HG02623 (cell line): ENCODE measurements around the gene PPARG.
"Not testable (repeated sequence)": the region's sequence is repeated elsewhere in the genome, so short reads cannot be mapped to it uniquely, and the experiment has no call there.

Experiments used
- ATAC-seq: cut with Tn5 transposase; IDR thresholded peaks from one replicate; pipeline ENCODE4 v1.9.1; 2021; ENCODE audit warnings: moderate library complexity; ENCODE audit not compliant: unreplicated experiment

The PPARG gene

DNA sequence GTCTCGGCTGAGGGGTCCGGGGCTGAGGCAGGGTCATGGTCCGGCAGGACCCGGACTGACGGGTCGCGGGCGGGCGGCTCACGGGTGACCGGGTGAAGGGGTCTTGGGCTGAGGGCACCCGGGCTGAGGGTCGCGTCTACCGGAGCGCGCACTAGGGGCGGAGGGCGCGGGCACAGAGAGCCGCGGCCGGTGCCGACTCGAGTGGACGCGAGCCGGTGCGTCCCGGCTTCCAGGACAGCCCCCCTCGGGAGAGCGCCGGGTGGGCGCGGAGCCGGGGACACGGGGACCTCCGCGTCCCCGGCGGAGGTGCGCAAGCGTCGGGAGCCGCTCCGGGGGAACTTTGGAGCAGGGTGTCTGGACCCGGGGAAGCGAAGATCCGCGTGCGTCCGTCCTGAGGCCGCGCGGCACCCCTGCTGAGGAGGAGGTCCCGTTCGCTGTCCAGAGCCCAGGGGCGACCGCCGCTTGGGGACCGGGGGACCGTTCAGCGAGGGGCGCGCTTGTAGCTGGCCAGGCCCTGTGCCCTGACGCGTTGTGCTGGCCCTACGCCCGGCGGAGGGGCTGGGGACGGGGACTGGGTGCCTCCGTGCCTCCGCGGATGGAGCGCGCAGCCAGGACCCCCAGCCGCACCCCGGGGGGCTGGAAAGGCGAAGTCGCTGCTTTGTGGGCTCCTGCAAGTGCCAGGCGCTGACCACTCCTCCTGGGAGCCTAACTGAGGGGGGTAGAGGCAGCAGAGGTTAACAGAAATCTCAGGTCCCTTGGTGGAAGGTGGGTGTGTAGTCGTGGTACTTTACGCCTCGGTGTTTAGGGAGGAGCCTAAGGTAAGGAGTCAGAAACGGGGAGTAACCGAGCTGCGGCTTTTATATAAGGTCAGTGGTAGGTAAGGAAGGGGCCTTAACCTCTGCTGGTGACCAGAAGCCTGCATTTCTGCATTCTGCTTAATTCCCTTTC is at the start of gene PPARG:
Gene PPARG (plus strand): TSS at position 889 of the 948 bp plus-strand sequence. CDS start 90,642 bp downstream, outside the sequence.
- no peak for ATAC-seq

DNA sequence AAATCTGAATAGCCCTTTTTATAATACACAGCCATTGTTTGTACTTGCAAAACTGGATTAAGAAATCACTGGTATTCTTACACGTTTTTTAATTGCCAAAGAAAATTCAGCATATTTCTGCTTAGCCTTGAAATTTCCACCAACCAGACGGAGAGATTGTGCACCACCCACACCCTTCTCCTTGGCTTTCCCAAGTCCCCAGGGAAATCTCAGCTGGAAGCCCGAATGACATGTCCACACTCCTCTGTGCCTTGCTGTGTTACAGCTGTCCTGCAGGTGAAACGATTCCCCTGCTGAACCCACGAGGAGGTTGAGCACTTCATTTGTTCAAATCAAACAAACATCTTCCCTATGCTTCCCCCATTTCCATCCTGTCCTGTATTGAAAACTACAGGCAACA is 49.6 kb upstream of the PPARG start:
- ATAC-seq = no peak

DNA sequence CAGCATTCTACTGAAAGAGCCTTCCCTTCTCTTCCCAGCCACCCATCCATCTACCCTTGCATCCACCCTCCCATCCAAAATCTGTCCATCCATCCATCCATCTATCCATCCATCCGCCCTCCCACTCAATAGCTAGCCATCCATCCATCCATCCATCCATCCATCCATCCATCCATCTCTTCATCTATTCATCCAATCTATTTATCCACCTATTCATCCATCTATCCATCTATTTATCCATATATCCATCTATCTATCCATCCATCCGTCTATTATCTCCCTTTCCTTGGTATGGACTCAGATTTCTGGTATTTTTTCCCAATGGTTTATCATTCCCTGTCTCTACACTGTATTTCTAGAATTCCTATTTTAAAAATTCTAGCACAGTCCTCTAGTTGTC is 46.1 kb upstream of the PPARG start:
- ATAC-seq = no peak

DNA sequence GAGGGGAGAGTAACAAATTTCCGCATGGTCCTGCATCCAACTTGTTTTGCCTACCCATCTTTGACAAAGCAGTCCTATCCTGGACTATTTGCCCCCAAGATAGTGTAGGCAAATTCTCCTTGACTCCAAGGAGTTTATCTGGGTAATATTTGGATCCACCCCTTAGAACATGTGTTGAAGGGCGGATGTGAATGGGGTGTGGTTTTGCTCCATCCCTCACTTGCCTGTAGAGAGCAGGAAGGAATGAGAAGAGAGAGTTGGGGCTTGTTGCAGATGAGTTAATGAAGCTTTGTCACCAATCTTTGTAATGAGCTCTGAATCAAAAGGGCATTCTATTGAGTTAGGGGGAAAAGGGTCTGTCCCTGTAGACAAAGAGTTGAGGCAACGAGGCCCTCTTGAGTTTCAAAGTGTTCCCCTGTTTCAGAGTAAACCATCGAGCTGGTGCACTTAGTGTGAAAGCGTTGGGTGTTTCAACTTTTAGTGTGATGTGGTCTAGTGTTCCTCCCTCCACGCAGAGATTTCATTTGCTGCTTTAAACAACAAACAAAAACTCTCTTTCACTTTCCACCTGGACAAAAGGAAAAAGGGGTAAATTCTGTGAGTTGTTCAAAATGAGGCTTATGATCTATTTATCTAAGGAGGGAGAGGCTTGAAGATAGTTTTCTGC is 42.2 kb upstream of the PPARG start:
- no peak for ATAC-seq

DNA sequence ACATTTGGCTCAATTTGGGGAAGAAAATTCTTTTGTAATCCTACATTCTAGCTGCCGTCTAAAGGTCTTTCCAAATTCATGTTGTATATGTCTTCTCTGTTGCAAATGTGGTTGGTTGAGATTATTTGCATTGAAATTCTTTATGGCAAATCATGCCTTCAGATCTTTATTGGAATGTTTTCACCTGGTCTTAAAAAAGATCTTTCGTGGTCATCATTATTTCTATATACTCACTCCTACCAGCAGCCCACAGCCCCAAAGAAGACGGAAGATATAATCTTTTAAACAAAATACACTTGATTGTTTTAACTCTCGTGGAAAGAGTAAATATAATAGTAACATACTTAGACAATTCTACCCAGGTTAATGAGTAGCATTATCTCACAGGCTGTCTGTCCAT is 41.5 kb upstream of the PPARG start:
- ATAC-seq = no peak

DNA sequence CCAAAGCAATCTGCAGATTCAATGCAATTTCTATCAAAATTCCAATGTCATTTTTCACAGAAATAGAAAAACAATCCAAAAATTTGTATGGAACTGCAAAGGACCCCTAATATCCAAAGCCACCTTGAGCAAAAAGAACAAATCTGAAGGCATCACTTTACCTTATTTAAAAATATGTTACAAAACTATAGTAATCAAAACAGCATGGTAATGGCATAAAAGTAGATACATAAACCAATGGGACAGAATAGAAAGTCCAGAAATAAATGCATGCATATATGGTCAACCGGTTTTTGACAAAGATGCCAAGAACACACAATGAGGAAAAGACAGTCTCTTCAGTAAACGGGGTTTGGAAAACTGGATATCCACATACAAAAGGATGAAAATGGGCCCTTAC is 39.4 kb upstream of the PPARG start:
- ATAC-seq = no peak

DNA sequence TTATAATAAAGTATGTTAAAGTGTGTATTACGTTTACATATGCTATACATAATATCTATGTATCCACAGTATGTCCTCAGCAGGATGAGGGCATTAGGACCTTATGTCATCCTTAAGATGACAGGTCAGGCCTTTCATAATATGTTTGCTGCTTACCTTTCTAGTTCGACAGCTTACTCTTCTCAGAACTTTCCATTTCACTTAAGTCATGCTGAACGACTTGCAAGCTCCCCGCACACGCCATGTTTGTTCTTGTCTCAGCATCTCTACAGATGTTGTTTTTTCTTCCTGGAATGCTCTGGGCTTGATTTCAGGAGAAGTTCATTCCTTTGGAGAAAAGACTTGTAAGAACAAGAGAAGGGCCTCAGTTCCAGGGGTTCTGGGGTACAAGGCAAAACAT is 36.0 kb upstream of the PPARG start:
- no peak for ATAC-seq

DNA sequence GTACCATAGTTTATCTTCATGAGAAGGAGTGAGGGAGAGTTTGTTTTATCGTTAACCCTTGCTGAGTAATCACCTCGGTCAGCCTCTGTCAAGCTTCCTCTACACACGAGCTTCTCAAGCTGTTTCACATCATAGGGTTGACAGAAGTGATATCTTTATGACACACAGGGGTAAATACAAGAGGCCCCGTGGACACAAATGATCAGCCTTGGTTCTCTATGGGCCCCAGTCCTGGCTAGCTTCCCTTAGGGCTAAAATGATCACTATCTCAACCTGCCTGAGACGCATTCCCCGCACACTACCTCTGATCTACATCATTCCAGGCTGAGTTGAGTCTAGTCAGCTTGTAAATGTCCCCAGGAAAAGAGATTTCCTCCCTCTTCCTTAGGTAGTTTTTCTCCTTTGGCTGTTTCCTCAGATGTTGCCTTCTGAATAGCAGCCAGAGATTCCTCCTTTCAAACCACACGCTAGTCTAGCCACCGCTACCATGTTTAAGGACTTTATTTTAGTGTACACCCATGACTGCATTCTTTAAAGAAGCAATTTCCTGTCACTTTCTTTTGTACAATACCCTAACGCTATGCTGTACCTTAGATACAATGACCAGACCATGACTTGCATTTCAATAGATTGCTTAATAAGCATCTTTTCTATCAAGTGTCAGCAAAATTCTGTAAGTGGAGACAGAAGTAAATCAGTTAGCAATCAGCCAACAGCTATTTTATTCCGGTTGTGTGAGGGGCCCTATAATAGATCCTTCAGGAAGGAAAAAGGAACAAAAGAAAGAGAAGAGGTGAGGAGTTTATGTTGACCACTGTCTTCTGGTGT is 35.1 kb upstream of the PPARG start:
- no peak for ATAC-seq

DNA sequence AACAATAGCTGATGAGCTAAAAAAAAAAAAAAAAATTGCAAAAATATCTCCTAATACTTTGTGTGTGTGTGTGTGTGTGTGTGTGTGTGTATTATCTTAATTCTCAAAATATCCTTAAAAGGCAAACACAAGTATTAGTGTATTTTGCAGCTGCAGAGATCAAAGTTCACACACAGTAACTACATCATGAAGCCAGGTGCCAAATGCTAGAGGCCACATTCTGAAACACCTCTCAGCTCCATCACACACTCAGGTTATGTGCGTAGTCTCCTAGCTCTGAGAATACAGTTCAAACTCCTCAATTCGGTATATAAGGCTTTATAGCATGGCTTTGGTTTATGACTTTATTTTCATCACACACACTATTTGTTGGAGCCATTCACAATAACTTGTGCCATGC is 33.5 kb upstream of the PPARG start:
- no peak for ATAC-seq

DNA sequence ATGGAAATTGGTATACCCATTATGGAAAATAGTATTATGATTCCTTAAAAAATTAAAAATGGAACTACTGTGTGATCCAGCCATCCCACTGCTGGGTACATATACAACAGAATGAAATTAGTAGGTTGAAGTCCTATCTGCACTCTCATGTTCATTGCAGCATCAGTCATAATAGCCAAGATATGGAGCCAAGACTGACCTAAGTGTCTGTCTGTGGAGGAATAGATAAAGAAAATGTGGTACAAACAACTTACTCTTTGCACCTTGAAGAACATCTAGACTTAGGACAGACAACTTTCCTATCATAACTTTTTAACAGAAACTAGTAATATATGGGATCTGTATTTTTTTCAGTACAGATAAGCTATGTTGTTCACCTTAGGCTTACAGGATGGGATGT is 30.0 kb upstream of the PPARG start:
- ATAC-seq = no peak

DNA sequence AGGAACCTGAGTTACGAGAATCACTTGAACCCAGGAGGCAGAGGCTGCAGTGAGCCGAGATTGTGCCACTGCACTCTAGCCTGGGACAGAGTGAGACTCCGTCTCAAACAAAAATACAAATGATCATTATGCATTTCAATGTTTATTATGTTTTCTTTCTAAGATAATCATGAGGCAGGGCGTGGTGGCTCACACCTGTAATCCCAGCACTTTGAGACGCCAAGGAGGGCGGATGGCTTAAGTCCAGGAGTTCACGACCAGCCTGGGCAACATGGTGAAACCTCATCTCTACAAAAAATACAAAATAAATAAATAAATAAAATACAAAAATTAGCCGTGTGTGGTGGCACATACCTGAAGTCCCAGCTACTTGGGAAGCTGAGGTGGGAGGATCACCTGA is 26.7 kb upstream of the PPARG start:
- not testable (repeated sequence) for ATAC-seq

DNA sequence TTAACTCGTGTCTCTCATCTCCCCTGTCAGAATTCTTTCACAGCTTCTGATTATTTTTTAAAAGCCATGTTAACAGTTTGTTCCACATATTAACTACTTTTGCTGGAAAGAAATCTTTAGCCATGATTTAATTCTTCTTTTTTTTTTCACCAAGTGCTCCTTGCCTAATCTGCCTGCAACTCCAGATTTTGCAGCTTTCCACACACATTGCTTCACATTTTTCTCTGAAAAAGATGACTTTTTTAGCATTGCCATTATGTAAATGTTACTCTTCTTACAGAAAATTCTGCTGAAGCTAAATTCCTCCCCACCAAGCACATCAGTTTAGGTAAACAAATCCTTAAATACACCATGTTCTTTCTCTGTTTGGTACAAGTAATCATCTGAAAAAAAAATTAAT is 23.4 kb upstream of the PPARG start:
- ATAC-seq = no peak

DNA sequence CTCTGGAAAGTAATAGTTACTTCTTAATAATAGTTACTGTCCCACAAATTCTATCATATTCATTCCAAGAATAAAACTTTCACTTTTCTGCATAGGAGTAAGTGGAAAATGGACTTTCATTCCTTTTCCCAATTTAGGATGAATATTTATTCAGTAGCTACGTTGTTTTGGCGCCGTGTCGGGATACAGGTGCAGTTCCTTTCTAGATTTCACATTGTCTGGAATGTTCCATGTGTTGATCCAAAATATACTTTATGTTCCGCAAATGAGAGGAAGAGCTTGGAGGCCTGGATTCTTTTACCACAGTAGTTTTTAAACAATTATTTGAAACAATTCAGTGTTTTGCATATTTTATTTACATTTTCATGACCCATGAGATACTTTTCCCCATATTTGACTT is 22.8 kb upstream of the PPARG start:
- no peak for ATAC-seq

DNA sequence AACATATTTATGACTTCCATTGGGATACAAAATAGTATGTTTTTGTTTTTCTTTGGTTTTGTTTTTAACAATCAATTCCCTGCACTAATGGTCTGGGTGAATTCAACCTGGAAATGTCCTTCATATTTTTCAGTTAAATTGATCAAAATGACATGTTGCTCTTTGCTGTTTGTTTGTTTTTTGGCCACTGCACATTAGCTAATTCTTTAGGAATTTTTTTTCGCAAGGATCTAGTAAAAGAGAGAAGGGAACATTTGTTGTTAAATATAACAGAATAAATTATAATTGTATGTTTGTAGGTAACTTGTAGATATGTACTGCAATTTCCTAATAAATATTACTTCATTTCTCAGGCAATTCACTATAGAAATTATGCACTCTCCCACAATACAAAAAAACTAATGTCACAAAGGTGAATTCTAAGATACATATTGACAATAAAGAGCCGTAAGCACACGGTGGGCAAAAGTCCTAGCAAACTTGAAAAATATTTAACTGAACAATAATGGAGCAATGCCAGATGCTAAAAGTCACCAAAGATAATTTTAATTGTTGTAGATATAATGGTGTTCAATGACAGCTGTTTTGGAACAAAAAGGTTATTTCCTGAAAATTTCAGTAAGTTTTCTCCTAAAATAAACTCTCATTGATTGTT is 21.4 kb upstream of the PPARG start:
- ATAC-seq = no peak

DNA sequence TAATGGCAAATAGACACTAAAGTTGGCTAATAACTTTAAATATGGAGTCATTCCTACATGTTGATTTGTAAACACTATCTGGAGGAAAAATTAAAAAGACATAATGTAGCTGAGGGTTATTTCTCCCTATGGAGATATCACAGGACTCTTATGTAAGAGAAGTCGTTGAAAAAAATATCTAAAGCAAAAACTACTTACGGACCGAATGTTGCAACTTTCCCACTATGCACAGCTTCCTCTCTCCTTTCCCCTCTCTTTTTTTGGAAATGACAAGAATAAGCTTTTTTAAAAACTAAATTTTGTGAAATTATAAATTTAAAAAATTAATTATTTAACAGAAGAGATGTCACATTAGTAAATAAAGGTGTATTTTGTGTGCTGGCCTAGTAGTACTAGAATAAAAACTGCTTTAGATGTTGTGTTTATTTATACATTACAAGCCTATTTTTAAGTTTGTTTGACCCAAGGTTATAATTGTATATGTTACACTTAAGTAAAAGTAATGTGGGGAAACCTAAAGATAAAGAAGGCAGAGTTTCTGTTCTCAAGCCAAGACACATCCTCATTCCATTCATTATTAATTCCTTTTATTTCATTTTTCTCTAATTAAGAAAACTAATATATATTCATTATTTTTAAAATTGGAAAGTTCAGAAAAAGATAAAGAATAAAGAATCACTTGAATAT is 20.7 kb upstream of the PPARG start:
- ATAC-seq = no peak

DNA sequence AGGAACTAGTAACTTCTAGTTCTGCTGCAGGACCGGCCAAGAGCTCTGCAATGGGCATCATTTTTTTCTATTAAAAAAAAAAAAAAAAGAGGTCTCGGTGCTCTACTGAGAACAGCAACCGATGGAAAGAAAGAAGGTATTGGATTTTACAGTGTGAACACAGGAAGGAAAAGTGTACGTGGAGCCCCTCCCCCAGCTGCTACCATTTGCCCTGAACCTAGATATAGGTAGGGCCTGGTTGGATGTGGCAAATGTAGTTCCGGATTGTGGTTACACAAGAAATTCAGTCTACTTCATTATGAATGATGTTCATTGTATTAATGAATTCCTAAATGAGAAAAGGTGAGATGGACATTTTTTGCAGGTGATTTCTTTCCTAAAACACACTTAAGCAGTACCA is 17.9 kb upstream of the PPARG start:
- no peak for ATAC-seq

DNA sequence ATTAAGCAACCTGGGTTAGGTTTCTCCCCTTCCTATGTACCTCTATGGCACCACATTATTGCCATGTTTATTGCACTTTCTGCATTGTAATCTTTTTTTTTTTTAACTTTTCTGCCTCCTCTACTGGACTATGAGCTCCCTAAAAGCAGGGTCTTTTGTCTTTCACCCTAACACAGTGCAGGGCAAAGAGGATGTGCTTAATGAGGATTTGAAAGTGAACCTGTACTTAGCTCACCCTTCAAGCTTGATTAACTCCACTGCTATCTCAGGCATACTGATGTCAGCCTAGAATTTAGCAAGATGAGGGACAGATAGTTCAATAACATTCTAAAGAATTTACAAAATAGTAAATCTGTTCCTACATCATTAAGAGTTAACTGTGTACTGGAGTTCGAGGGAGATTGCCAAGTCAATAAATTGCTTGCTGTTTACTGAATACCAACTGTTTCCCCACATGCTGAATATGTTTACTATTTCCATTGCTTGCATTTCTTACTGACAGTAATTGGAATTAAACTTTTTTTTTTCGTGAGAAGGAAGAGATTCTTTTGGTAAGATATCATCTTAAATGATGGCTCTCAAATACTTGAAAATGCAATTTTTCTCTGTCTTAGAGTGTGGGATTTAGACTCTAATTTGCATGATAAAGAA is 15.7 kb upstream of the PPARG start:
- peak; percentile 97 for ATAC-seq

DNA sequence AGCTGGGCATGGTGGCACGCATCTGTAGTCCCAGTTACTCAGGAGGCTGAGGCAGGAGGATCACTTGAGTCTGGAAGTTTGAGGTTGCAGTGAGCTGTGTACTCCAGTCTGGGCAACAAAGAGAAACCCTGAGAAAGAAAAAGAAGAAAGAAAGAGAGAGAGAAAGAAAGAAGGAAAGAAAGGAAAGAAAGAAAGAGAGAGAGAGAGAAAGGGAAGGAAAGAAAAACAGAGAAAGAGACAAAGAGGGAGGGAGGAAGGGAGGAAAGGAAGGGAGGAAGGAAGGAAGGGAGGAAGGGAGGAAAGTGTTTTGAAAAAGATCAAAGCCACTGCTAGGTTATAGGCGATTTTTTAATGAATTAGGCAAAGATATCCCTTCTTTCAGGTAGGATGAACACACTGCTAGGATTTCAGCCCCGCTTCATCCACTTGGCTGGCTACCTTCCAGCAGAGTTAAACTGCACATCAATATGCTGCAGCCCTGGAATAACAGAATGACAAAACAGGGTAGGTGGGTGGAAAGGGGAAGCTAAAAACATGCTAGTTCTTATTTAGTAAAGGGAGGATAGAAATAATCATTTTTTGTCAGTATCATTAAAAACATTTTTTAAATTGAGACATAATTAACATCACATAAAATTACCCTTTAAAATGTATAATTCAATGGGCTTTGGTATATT is 12.8 kb upstream of the PPARG start:
- no peak for ATAC-seq

DNA sequence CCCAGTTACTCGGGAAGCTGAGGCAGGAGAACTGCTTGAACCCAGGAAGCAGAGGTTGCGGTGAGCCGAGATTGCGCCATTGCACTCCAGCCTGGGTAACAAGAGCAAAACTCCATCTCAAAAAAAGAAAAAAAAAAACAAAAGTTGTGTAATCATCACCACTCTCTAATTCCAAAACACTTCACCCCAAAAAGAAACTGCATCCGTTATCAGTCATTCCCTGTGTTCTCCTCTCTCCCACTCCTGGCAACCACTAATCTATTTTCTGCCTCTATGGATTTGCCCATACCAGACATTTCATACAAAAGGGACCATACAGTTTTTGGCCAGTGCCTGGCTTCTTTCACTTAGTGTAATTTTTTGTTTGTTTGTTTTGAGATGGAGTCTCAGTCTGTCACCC is 12.0 kb upstream of the PPARG start:
- not testable (repeated sequence) for ATAC-seq
